ENCODE measurements around the gene ZNF37A. TPM values are rescaled to one million over a fixed set of nuclear protein-coding genes. Genes with fewer than 3 reads are reported as not detected.
"Not testable (repeated sequence)": the region's sequence is repeated elsewhere in the genome, so short reads cannot be mapped to it uniquely, and the experiment has no call there.

The ZNF37A gene
- total RNA-seq, 1 experiment from 2014 or later = 18.5 TPM

GRCh38 chr10:38146579-38147333 lies 52.6 kb downstream of the ZNF37A start (continued):
- TF ChIP-seq REST (IDR thresholded peaks at IDR 0.05; ENCODE audit: low read depth) = no peak
- no peak for TF ChIP-seq YY1 (IDR thresholded peaks at IDR 0.05; ENCODE audit: extremely low read depth, insufficient replicate concordance, low read depth, low read length)
- TF ChIP-seq, protein P1, sequence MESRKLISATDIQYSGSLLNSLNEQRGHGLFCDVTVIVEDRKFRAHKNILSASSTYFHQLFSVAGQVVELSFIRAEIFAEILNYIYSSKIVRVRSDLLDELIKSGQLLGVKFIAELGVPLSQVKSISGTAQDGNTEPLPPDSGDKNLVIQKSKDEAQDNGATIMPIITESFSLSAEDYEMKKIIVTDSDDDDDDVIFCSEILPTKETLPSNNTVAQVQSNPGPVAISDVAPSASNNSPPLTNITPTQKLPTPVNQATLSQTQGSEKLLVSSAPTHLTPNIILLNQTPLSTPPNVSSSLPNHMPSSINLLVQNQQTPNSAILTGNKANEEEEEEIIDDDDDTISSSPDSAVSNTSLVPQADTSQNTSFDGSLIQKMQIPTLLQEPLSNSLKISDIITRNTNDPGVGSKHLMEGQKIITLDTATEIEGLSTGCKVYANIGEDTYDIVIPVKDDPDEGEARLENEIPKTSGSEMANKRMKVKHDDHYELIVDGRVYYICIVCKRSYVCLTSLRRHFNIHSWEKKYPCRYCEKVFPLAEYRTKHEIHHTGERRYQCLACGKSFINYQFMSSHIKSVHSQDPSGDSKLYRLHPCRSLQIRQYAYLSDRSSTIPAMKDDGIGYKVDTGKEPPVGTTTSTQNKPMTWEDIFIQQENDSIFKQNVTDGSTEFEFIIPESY (IDR thresholded peaks at IDR 0.05; ENCODE audit: extremely low read depth, insufficient replicate concordance, low read length) = no peak
- TF ChIP-seq SIN3A (IDR thresholded peaks at IDR 0.05; ENCODE audit: low read depth) = no peak
- TF ChIP-seq JUND (IDR thresholded peaks at IDR 0.05) = no peak

GRCh38 chr10:38147686-38148085 lies 53.5 kb downstream of the ZNF37A start:
- BruUV-seq (replicated peaks) = no TSS peak
- POLR2A ChIA-PET = no interaction called here
- CTCF ChIA-PET = no interaction called here
- no peaks in the 10 kb centered on the region for H3K79me2 ChIP-seq (ENCODE audit: insufficient read depth, low read length)
- RAD21 ChIA-PET (ENCODE audit: low non-redundant PET in 1 of 2, low total read pairs in 2 of 2, uncharacterized antibody in 2 of 2, unreplicated experiment in 2 of 2) = no interaction called here
- H3K27ac ChIP-seq (ENCODE audit: low read depth, low read length) = no peak overlapping the region
- DNase-seq (ENCODE audit: low read depth, low spot score) (no peak), ATAC-seq (no peak)
- no peak overlapping the region for H3K4me3 ChIP-seq (replicated peaks in 1 of 2; ENCODE audit: low read depth in 1 of 2, low read length in 2 of 2)
- no peaks in the 10 kb centered on the region for H3K9me3 ChIP-seq (ENCODE audit: control insufficient read depth in 1 of 2, insufficient read depth in 1 of 2, low read depth in 1 of 2, low read length in 2 of 2)
- H3K4me2 ChIP-seq (ENCODE audit: low read length) = no peak overlapping the region
- no peaks in the 10 kb centered on the region for H4K20me1 ChIP-seq (ENCODE audit: insufficient read depth)
- no peak overlapping the region for H3K9ac ChIP-seq (ENCODE audit: low read length)
- H3K36me3 ChIP-seq (ENCODE audit: control insufficient read depth in 1 of 2, insufficient read depth in 2 of 2, low read length in 2 of 2) = no peaks in the 10 kb centered on the region
- intact Hi-C loops (cut with micrococcal nuclease) = no loop called here
- H3K27me3 ChIP-seq (ENCODE audit: insufficient read depth, low read length) = no peaks in the 10 kb centered on the region
- H2AFZ ChIP-seq (ENCODE audit: low read depth, low read length, poor library complexity, severe bottlenecking) = no peak overlapping the region
- H3K9me2 ChIP-seq (ENCODE audit: insufficient read depth) = no peaks in the 10 kb centered on the region
- TF ChIP-seq SRF (IDR thresholded peaks at IDR 0.05; ENCODE audit: low read depth) (no peak), ELF1 (IDR thresholded peaks at IDR 0.05; ENCODE audit: borderline replicate concordance, low read depth) (no peak)
- no peaks in the 10 kb centered on the region; a peak in 1 of 4 replicates for H3K4me1 ChIP-seq (ENCODE audit: control insufficient read depth in 1 of 2, insufficient read depth in 2 of 2, low read length in 2 of 2)

DNA sequence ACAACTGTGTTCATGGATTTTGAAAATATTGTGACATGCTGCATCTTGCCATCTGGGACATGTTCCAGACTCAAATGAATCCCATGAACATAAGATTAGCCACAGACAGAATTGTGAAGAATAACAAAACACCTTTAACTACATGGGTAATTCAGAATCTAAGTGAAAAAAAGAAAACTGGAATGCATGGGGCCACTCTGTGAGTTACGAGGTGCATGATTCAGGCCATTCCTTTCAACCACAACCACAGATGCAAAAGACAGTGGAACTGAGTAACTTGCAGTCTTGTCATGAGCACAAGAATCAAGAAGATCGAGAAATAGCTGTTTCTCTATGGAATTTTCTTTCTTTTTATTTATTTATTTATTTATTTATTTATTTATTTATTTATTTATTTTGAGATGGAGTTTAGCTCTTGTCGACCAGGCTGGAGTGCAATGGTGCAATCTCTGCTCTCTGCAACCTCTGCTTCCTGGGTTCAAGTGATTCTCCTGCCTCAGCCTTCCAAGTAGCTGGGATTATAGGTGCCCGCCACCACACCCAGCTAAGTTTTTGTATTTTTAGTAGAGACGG lies 56.8 kb downstream of the ZNF37A start:
- H3K4me2 ChIP-seq (ENCODE audit: low read length); H3K79me2 ChIP-seq (ENCODE audit: insufficient read depth, low read length); ATAC-seq; intact Hi-C loops (cut with micrococcal nuclease); DNase-seq (ENCODE audit: low read depth, low spot score); H3K27me3 ChIP-seq (ENCODE audit: insufficient read depth, low read length); H2AFZ ChIP-seq (ENCODE audit: low read depth, low read length, poor library complexity, severe bottlenecking); H4K20me1 ChIP-seq (ENCODE audit: insufficient read depth); H3K9ac ChIP-seq (ENCODE audit: low read length); POLR2A ChIA-PET; H3K9me3 ChIP-seq (ENCODE audit: control insufficient read depth in 1 of 2, insufficient read depth in 1 of 2, low read depth in 1 of 2, low read length in 2 of 2); BruUV-seq (replicated peaks); H3K36me3 ChIP-seq (ENCODE audit: control insufficient read depth in 1 of 2, insufficient read depth in 2 of 2, low read length in 2 of 2); H3K27ac ChIP-seq (ENCODE audit: low read depth, low read length); H3K4me1 ChIP-seq (ENCODE audit: control insufficient read depth in 1 of 2, insufficient read depth in 2 of 2, low read length in 2 of 2); RAD21 ChIA-PET (ENCODE audit: low non-redundant PET in 1 of 2, low total read pairs in 2 of 2, uncharacterized antibody in 2 of 2, unreplicated experiment in 2 of 2); CTCF ChIA-PET; H3K4me3 ChIP-seq (replicated peaks in 1 of 2; ENCODE audit: low read depth in 1 of 2, low read length in 2 of 2); H3K9me2 ChIP-seq (ENCODE audit: insufficient read depth): not testable (repeated sequence)
